Right ventricle myocardium inferior (tissue), 1 donor: ENCODE data around the gene DUSP16. TPM values are rescaled to one million over a fixed set of nuclear protein-coding genes. Genes with fewer than 3 reads are reported as not detected.

ENCODE experiments used
- ATAC-seq: fragments of 200-7000 bp; cut with Tn5 transposase; one replicate; pipeline ENCODE4 v1.9.1; 2020; ENCODE audit warnings: mild to moderate bottlenecking, moderate library complexity
- DNase-seq: peaks from one replicate; pipeline ENCODE4 v3.0.0; 2021; ENCODE audit errors: missing footprints
- intact Hi-C: fragments of 100-400 bp; cut with DNase I; formaldehyde crosslinking; loops from one replicate; pipeline ENCODE4 v1.11.0; 2022
- total RNA-seq: library from RNA; stranded (reverse); fragmentation: NEBNext Ultra II Directional; extraction: Animal tissue kit (Norgen Biotek cat#: 25700); gene quantifications from one replicate; pipeline ENCODE4 v1.2.1, GENCODE V29; 2021
- donor health status: DM: no; HTN: yes; CAD: no; lungs with severe emphysema.

Gene DUSP16
- total RNA-seq, 1 donor from 2014 or later: 11.6 TPM

DNA sequence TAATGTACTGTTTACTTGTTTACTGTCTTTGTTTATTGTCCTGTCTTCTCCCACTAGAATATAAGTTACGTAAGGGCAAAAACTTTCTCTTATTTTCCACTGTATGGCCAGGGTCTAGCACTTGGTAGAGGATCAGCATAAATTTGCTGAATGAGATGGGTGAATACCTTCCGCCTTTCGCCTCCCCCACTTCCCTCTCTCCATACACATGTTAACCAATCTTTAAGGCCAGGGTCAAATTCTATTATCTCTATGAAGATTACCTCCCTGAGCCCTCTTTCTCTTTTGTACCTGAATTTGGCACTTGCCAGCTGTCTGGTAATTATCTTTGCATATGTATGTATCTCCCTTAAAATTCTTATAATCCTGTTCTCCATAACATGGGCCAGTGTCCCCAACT, 4.9 kb downstream of the DUSP16 start:
- no peak for ATAC-seq
- intact Hi-C loops: no loop called here
- DNase-seq: no peak

DNA sequence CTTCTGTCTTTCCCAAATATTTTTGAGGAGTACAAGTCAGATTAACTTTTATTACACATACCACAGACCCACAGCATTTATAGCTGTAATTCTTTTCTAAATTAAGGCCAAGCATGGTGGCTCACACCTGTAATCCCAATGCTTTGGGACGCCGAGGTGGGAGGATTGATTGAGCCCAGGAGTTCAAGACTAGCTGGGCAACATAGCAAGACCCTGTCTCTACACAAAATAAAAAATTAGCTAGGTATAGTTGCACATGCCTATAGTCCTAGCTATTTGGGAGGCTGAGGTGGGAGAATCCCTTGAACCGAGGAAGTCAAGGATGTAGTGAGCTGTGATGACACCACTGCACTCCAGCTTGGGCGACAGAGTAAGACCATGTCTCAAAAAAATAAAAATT, 7.0 kb downstream of the DUSP16 start:
- intact Hi-C loops: no loop called here
- no peak for DNase-seq
- ATAC-seq: no peak

DNA sequence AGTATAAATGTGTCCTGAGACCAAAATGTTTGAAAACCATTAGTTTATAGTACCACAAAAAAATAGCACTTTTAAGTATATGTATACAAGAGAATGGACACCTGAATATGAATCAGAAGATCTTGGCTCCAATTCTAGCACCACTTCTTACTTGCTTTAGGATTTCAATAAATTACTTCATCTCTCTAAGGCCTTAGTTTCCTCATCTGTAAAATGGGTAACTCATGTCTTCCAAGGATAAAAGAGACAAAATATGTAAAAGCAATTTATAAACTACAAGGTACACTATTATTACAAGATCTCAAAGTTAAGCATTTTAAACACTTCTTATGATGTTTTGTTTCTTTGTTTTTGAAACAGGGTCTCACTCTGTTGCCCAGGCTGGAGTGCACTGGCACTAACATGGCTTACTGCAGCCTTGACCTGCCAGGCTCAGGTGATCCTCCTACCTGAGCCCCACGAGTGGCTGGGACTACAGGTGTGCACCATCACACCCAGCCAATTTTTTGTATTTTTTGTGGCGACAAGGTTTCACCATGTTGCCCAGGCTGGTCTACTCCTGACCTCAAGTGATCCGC, 9.4 kb downstream of the DUSP16 start:
- intact Hi-C loops: no loop called here
- ATAC-seq: no peak
- DNase-seq: no peak

DNA sequence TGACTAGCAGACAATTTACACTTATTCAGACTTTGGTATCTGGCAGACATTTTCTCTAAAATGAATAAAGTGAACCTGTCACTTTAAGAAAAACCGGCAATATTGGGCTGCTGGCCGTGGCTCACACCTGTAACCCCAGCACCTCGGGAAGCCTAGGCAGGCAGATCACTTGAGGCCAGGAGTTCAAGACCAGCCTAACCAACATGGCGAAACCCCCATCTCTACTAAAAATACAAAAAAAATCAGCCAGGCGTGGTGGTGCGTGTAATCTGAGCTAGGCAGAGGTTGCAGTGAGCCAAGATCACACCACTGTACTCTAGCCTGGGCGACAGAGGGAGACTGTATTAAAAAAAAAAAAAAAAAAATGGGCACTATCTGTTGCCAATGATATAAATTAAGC, 11.5 kb downstream of the DUSP16 start:
- DNase-seq (no peak), ATAC-seq (no peak)
- intact Hi-C loops: no loop called here

DNA sequence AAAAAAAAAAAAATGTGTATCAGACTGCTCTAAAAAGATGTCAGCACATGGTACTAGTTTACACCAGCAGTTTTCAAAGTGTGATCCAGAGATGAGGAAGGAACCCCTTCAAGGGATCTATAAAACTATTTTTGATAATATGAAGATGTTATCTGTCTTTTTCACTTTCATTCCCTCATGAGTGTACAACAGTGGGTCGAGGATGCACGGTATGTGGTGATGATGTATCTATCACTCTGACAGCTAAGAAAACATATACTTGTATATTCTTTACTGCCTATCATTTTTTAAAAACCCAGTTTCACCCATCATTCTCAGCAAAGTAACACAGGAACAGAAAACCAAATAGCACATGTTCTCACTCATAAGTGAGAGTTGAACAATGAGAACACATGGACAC, 12.4 kb downstream of the DUSP16 start:
- intact Hi-C loops: no loop called here
- DNase-seq (no peak), ATAC-seq (no peak)

DNA sequence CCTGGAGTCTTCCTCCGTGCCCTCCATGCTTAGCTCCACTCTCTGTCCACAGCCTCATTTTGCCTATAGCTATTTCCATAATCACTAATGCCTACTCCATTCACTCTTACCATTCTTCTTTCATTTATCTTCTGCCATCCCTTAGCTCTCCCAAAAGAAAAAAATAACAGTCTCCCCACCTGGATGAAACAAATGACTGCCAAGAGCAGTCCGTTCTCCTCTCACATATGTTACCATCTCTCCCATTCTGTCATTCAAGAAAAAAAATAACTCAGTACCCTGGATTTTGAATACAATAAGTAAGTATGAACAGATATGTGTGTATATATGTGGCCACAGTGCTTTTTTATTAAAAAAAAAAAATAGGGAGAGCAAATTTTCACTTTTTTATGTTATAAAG, 13.2 kb downstream of the DUSP16 start:
- intact Hi-C loops: no loop called here
- DNase-seq: no peak
- no peak for ATAC-seq

DNA sequence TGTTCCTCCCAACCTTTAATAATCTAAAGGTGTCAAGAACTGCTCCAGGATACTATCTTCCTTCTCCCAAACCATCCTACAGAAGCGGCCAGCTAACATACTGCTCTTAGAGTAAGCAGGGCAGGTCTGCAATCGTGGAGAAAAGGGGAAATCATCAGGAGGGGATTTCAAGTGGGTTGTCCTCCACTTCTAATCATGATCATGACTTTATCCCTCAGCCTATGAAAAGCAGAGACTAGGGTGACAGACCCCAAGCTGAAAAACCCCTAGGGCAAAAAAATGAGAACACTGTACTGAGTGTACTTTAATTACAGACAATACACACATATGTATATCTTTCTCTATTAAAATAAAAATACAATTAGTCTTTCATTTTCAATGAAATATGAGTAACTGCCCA, 13.9 kb downstream of the DUSP16 start:
- intact Hi-C loops: no loop called here
- DNase-seq: no peak
- no peak for ATAC-seq

DNA sequence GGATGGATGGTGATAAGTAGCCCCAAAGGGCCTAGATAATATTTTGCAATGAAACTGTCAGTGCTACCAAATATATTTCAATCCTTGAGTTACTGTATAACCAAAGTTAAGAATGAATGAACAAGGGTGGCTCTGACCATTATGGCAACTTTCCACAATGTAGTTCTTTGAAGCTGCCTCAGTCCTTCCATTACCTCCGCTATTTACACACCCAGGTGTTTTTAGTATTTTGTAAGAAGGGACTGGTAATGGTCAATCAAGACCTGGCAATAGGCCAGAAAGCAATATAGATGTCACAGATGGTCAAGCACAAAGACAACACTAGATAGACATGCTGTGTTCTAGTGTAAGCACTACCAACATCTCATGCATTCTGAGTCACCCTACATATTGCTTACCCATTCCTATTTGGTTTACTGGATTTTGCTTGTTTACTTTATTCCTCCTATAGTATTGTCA, 16.3 kb downstream of the DUSP16 start:
- no peak for DNase-seq
- no peak for ATAC-seq
- intact Hi-C loops: no loop called here

DNA sequence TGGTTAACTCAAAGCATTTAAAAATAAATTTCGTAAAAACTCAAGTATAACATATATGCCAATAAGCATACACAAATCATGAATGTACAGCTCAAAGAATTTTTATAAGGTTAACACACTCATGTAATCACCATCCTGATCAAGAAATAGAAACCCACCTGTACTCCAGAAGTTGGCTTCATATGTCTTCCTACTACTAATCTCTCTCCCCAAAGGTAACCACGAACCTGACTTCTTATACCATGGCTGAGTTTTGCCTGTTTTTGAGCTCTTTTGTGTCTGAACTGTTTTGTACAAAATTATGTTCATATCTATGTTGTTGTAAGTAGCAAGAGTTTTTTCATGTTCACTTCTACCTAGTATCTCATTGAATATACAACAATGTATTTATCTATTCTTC, 18.7 kb downstream of the DUSP16 start:
- ATAC-seq: no peak
- no peak for DNase-seq
- intact Hi-C loops: no loop called here

DNA sequence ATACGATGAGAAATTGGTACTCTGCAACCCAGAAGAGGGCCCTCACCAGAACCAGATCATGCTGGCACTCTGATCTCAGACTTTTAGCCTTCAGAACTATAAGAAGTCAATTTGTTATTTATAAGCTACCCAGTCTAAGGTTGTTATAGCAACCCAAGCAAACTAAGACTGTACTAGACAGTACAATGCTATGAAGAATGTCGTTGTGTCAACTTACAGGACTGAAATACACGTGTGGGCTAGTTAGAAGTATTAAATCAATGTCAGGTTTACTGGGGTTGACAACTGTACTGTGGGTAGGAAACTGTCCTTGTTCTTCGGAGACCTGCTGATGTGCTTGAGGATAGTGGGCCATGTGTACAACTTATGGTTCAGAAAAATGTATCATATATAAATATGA, 19.7 kb downstream of the DUSP16 start:
- intact Hi-C loops: no loop called here
- no peak for DNase-seq
- ATAC-seq: no peak

DNA sequence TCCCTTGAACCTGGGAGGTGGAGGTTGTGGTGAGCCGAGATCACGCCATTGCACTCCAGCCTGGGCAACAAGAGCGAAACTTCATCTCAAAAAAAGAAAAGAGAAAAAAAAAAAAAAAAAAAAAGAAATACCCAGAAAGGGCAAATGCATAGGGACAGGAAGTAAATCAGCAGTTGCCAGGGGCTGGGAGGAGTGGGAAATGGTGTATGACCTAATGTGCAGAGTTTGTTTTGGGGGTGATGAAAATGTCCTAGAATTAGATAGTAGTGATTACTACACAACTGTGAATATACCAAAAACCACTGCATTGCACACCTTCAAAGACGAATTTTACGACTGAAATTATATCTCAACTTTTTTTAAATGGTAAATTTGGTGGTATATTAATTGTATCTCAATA, 20.4 kb downstream of the DUSP16 start:
- intact Hi-C loops: no loop called here
- ATAC-seq (no peak), DNase-seq (no peak)

DNA sequence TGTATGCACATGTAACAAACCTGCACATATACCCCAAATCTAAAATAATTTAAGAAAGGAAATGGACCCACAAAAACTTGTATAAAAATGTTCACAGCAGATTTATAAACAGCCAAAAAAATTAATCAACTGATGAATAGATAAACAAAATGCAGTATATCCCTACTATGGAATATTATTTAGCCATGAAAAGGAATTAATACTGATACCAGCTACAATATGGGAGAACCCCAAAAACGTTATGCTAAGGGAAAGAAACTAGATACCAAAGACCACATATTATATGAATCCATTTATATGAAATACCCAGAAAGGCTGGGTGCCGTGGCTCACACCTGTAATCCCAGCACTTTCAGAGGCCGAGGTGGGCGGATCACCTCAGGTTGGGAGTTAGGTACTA, 20.9 kb downstream of the DUSP16 start:
- DNase-seq: no peak
- intact Hi-C loops: no loop called here
- ATAC-seq: no peak

DNA sequence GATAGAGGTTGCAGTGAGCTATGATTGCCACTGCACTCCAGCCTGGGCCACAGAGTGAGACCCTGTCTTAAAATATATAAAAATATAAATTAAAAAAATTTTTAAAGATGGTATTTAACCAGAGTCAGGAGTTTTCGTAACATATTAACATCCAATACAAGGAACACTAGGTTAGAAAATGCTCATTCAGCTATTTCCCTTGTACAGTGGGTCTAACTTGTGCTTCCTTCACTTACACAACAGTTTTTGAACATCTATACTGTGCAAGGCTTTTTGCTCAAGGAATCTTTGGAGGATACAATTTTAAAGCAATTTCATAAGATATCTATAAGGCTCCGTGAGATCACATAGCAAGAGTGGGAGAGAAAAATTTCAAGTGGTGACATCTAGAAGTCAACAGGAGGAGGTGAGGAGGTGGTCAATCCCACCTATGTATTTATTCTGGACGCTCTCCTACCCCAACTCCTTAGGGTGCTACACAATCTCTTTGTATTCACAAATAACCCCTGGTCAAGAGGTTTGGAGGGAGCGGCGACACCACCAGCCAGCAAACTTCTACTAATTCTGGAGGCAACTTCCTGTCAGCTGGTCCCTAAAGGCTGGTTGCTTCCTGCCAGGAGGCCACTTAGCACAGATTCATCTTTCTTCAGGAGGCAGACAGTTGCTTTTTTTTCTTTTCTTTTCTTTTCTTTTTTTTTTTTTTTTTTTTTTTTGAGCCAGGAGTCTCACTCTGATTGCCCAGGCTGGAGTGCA, 22.2 kb downstream of the DUSP16 start:
- intact Hi-C loops: no loop called here
- DNase-seq (no peak), ATAC-seq (no peak)

DNA sequence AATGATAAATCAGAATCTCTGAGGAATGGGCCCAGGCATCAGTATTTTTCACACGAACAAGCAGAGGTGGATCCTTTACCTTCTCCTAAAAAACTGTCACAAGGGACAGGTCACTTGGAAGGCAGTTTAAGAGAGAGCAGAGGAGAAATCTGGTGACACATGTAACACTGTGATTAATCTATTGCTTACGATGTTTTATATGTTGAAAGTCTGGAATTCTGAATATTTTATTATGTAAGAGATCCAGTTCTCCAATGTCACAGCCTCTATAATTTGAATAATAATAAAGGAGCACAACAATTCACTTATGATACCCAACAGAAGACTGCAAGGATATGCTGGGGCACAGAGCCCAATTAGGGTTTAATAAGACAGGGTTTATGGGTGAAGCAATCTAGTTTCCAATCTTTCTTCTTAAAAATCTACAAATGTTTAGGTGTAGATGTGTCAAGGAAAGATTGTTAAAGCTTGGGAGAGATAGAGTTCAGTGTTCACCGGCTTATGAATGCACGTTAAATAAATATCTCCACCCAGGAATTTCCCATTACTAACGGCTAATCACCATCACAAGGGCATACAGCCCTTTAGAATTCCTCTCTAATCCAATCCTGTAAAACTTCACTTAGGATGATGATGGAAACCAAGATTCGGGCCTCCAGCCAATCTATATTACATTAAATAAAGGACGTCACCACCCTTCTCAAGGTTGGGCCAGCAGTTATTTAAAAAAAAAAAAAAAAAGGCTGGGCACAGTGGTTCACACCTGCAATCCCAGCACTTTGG, 23.4 kb downstream of the DUSP16 start:
- ATAC-seq: no peak
- intact Hi-C loops: no loop called here

DNA sequence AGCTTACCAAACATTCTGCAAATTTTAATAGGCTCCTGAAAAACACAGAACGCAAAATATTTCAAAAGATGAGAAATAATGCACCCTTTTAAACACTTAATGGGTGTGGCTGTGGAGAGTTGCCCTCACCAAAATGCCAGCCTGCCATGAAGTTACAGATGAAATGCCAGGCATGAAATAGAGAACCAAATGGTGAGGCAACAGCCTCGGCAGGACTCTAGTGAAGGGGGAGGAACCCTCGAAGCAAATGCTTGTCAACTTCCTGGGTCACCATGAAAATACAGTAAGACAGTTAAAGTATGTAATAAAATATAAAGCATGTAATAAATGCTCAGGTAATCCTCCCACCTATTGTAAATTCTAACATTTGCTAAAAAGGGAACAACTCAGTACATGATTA, 24.1 kb downstream of the DUSP16 start:
- no peak for ATAC-seq
- intact Hi-C loops: no loop called here
- no peak for DNase-seq

More for the DNA sequence above, 23.4 kb downstream of the DUSP16 start:
- no peak for DNase-seq

DNA sequence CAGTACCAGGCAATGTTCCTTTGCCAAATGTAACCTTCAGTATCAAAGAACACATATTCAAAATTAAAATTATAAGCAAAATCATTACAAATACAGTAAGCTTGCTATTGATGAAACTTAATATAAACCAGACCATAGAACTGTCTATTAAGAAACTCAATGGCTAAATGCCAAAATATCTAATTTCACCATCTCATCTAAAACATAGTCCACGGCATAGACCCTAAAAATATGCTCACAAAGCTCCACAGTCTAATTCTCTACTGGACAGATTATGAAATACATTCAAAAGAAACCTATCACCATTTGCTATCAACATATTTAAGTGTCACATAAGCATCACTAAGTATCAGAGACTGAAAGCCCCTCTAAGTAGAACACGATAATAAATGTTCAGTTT, 25.2 kb downstream of the DUSP16 start:
- DNase-seq (no peak), ATAC-seq (no peak)
- intact Hi-C loops: no loop called here

DNA sequence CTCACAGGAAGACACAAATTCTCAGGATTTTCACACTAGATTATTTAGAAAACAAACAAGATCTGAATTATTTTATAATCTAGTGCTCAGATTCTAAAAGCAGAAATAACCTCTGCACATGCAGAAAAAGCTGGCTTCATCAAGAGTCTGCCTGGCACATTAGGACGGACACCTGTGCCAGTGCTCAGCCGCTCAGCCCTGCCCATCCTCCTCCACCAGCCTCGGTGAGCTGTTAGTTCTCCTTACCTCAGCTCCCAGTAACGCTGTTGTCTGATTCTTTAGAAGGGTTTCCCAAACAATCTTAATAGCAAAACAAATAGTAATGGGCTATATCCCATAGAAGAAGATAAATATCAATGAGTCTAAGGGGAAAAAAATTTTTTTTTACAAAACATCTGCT, 27.7 kb downstream of the DUSP16 start:
- peak; percentile 68 for ATAC-seq
- DNase-seq: no peak
- intact Hi-C loops: loop anchor here (2.0 kb wide), 1 partner anchor 26 kb away; no protein-coding TSS in a partner anchor

DNA sequence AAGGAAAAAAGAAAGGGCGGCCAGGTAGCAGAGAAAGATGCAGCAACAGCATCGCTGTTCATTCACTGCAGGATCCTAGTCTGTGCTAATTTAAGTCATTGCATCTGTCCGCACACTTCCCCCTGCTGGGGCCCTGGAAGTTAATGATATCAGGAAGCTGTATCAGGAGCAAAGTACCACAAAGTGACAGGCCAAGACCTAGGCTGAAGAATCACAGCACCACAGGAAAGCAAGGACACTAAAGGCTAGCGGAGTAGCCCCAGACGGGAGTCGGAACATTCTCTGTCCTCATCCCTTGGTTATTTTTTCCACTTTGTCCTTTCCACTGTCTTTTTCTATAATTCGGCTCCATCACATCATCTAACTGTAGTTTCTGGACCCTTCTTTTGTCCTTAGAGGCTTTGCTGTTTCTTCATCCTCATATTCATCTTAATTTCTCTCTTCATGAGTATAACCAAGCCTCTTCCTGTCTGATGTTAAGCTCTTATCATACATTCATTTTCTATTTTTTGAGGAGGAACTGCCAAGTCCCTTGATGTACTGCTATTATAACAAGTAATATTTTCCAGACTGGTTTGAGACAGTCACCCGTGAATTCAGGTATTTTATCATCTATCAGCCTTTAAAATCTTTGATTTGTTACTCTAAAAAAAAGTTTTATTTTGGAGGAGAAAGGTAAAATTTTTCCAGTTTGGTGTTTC, 28.3 kb downstream of the DUSP16 start:
- DNase-seq (no peak), ATAC-seq (peak; percentile 31)
- intact Hi-C loops: loop anchor here (2.0 kb wide), 1 partner anchor 26 kb away; no protein-coding TSS in a partner anchor

DNA sequence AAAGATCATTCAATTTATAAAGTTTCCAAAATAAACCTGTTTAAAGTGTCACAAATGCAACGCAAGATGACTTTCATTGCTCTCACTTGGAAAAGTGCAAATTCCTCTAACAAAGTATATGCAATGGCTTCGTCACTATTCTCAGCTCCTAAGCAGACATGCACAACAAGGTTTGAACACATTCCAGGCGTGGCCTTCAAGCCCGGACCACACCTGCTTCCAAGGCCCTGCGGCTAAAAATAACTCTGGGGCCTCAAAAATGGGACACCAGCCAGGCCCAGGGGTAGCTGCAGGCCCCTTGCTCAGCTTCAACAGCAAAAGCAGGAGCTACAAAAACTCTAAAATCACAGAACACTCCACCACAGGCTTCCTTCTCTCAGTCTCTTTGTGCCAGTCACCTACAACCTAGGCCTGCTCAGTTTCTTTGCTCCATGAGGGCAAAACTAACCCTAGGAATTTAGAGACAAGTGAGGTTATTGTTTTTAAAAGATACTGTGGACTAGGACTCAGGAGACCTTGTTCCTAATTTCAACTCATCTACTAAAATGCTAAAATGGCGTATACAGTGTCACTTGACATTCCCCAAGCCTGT, 29.3 kb downstream of the DUSP16 start:
- ATAC-seq (peak; percentile 58), DNase-seq (no peak)
- intact Hi-C loops: no loop called here
